ENCODE results near the gene ZNF444.

- no peak for TF ChIP-seq CTCF (IDR thresholded peaks at IDR 0.05)
- TF ChIP-seq POLR2A (IDR thresholded peaks at IDR 0.05), result no peak
Observed at GRCh38 chr19:56145698-56146097, 4.6 kb downstream of the ZNF444 start.

Measured in esophagus squamous epithelium (tissue), 4 donors.